SK-N-SH treated with all-trans-retinoic acid at 6 μM for 48 hours (cell line): Measurements from ENCODE around the gene TTC16.

Experiments
- ATAC-seq: fragments of 200-7000 bp; cut with Tn5 transposase; 3 replicates; pipeline ENCODE4 v1.9.1; 2020; ENCODE audit warnings: mild to moderate bottlenecking, moderate library complexity
- ARNTL ChIP-seq: fragments of 450-650 bp; formaldehyde crosslinking; IDR thresholded peaks from 2 replicates; pipeline ENCODE4 v1.5.0; 2020; ENCODE audit warnings: low read depth, mild to moderate bottlenecking, moderate library complexity, borderline replicate concordance
- BACH2 ChIP-seq: fragments of 250-450 bp; sonication (Bioruptor Pico); IDR thresholded peaks from 2 replicates; pipeline ENCODE4 v1.9.0; 2021; ENCODE audit warnings: mild to moderate bottlenecking, borderline replicate concordance
- CSDC2 ChIP-seq: fragments of 250-450 bp; sonication (Bioruptor Pico); IDR thresholded peaks from 2 replicates; pipeline ENCODE4 v1.5.0; 2020; ENCODE audit warnings: mild to moderate bottlenecking, moderate library complexity
- ESRRG ChIP-seq: fragments of 250-450 bp; sonication (Bioruptor Pico); IDR thresholded peaks from 2 replicates; pipeline ENCODE4 v1.6.1; 2021; ENCODE audit warnings: mild to moderate bottlenecking
- GLIS3 ChIP-seq: fragments of 250-450 bp; sonication (Bioruptor Pico); IDR thresholded peaks from 2 replicates; pipeline ENCODE4 v1.5.0; 2020; ENCODE audit warnings: mild to moderate bottlenecking, moderate library complexity
- ISL1 ChIP-seq: fragments of 250-450 bp; sonication (Bioruptor Pico); IDR thresholded peaks from 2 replicates; pipeline ENCODE4 v2.1.2; 2022; ENCODE audit warnings: mild to moderate bottlenecking, moderate library complexity
- OSR1 ChIP-seq: fragments of 250-450 bp; sonication (Bioruptor Pico); IDR thresholded peaks from 2 replicates; pipeline ENCODE4 v1.8.0; 2022; ENCODE audit warnings: moderate library complexity, mild to moderate bottlenecking, inconsistent platforms
- RARB ChIP-seq: fragments of 250-450 bp; sonication (Bioruptor Pico); IDR thresholded peaks from 2 replicates; pipeline ENCODE4 v1.8.0; 2021; ENCODE audit warnings: mild to moderate bottlenecking, moderate library complexity
- SNAI2 ChIP-seq: fragments of 250-450 bp; sonication (Bioruptor Pico); IDR thresholded peaks from 2 replicates; pipeline ENCODE4 v1.5.0; 2020; ENCODE audit warnings: mild to moderate bottlenecking, moderate library complexity
- TOX ChIP-seq: fragments of 250-450 bp; sonication (Bioruptor Pico); IDR thresholded peaks from 2 replicates; pipeline ENCODE4 v1.8.0; 2021; ENCODE audit warnings: mild to moderate bottlenecking, moderate library complexity, borderline replicate concordance
- ZC3H10 ChIP-seq: fragments of 250-450 bp; sonication (Bioruptor Pico); IDR thresholded peaks from 2 replicates; pipeline ENCODE4 v1.5.1; 2021; ENCODE audit warnings: mild to moderate bottlenecking, moderate library complexity
- ZFP3 ChIP-seq: fragments of 250-450 bp; sonication (Bioruptor Pico); IDR thresholded peaks from 2 replicates; pipeline ENCODE4 v1.5.0; 2020; ENCODE audit warnings: mild to moderate bottlenecking, moderate library complexity
- ZFP30 ChIP-seq: fragments of 450-650 bp; formaldehyde crosslinking; IDR thresholded peaks from 2 replicates; pipeline ENCODE4 v1.5.0; 2022; ENCODE audit warnings: mild to moderate bottlenecking, moderate library complexity
- ZNF565 ChIP-seq: fragments of 450-650 bp; formaldehyde crosslinking; conservative IDR thresholded peaks from 2 replicates; pipeline ENCODE4 v1.5.0; 2020; ENCODE audit warnings: low read depth, mild to moderate bottlenecking, moderate library complexity
- ZNF8 ChIP-seq: fragments of 450-650 bp; formaldehyde crosslinking; IDR thresholded peaks from 2 replicates; pipeline ENCODE4 v1.5.0; 2020; ENCODE audit warnings: mild to moderate bottlenecking, moderate library complexity
- TF ChIP-seq, protein P1 (sequence below): fragments of 250-450 bp; sonication (Bioruptor Pico); IDR thresholded peaks from 2 replicates; pipeline ENCODE4 v1.5.0; 2020; ENCODE audit warnings: mild to moderate bottlenecking, moderate library complexity
- TF ChIP-seq, protein P2 (sequence below): fragments of 250-450 bp; sonication (Bioruptor Pico); IDR thresholded peaks from 2 replicates; pipeline ENCODE4 v1.8.0; 2021; ENCODE audit warnings: low read depth, mild to moderate bottlenecking, moderate library complexity, borderline replicate concordance
- TF ChIP-seq, protein P3 (sequence below): fragments of 250-450 bp; sonication (Bioruptor Pico); IDR thresholded peaks from 2 replicates; pipeline ENCODE4 v1.5.1; 2021; ENCODE audit warnings: mild to moderate bottlenecking, moderate library complexity
- TF ChIP-seq, protein P4 (sequence below): fragments of 250-450 bp; sonication (Bioruptor Pico); IDR thresholded peaks from 2 replicates; pipeline ENCODE4 v1.8.0; 2020; ENCODE audit warnings: mild to moderate bottlenecking, moderate library complexity, borderline replicate concordance

The TTC16 gene

DNA sequence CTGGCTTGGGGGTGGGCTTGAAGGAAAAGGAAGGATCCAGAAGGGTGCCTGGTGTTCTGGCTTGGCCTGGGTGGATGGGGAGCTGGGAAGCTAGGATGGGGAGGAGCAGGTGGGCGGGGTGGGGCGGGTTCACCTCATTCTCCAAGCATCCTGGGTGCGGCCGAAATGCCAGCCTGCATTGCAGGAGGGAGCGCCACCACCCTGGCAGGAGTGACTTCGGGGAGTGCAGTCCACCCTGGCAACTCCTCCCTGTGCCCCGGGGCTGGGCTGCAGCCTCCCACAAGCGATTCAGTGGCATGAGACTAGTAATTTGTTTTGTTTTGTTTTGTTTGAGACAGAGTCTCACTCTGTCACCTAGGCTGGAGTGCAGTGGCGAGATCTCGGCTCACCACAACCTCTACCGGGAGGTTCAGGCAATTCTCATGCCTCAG is 5.5 kb downstream of the TTC16 start:
- no peak for TF ChIP-seq BACH2
- TF ChIP-seq ZNF8 (CRISPR knock-in tag), result no peak
- TF ChIP-seq, protein P1, sequence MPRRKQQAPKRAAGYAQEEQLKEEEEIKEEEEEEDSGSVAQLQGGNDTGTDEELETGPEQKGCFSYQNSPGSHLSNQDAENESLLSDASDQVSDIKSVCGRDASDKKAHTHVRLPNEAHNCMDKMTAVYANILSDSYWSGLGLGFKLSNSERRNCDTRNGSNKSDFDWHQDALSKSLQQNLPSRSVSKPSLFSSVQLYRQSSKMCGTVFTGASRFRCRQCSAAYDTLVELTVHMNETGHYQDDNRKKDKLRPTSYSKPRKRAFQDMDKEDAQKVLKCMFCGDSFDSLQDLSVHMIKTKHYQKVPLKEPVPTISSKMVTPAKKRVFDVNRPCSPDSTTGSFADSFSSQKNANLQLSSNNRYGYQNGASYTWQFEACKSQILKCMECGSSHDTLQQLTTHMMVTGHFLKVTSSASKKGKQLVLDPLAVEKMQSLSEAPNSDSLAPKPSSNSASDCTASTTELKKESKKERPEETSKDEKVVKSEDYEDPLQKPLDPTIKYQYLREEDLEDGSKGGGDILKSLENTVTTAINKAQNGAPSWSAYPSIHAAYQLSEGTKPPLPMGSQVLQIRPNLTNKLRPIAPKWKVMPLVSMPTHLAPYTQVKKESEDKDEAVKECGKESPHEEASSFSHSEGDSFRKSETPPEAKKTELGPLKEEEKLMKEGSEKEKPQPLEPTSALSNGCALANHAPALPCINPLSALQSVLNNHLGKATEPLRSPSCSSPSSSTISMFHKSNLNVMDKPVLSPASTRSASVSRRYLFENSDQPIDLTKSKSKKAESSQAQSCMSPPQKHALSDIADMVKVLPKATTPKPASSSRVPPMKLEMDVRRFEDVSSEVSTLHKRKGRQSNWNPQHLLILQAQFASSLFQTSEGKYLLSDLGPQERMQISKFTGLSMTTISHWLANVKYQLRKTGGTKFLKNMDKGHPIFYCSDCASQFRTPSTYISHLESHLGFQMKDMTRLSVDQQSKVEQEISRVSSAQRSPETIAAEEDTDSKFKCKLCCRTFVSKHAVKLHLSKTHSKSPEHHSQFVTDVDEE (CRISPR knock-in tag), result no peak
- no peak for TF ChIP-seq RARB (CRISPR knock-in tag)
- TF ChIP-seq ARNTL (CRISPR knock-in tag), result no peak
- no peak for TF ChIP-seq ESRRG (CRISPR knock-in tag)
- TF ChIP-seq, protein P2, sequence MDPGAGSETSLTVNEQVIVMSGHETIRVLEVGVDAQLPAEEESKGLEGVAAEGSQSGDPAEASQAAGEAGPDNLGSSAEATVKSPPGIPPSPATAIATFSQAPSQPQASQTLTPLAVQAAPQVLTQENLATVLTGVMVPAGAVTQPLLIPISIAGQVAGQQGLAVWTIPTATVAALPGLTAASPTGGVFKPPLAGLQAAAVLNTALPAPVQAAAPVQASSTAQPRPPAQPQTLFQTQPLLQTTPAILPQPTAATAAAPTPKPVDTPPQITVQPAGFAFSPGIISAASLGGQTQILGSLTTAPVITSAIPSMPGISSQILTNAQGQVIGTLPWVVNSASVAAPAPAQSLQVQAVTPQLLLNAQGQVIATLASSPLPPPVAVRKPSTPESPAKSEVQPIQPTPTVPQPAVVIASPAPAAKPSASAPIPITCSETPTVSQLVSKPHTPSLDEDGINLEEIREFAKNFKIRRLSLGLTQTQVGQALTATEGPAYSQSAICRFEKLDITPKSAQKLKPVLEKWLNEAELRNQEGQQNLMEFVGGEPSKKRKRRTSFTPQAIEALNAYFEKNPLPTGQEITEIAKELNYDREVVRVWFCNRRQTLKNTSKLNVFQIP, result no peak
- TF ChIP-seq CSDC2 (CRISPR knock-in tag), result no peak
- TF ChIP-seq OSR1 (CRISPR knock-in tag), result no peak
- TF ChIP-seq TOX, result no peak
- TF ChIP-seq GLIS3 (CRISPR knock-in tag), result no peak
- no peak for TF ChIP-seq ZNF565 (CRISPR knock-in tag)
- TF ChIP-seq ZC3H10, result no peak
- TF ChIP-seq ISL1 (CRISPR knock-in tag), result no peak
- no peak for TF ChIP-seq ZFP3 (CRISPR knock-in tag)
- TF ChIP-seq SNAI2, result no peak
- TF ChIP-seq, protein P3, sequence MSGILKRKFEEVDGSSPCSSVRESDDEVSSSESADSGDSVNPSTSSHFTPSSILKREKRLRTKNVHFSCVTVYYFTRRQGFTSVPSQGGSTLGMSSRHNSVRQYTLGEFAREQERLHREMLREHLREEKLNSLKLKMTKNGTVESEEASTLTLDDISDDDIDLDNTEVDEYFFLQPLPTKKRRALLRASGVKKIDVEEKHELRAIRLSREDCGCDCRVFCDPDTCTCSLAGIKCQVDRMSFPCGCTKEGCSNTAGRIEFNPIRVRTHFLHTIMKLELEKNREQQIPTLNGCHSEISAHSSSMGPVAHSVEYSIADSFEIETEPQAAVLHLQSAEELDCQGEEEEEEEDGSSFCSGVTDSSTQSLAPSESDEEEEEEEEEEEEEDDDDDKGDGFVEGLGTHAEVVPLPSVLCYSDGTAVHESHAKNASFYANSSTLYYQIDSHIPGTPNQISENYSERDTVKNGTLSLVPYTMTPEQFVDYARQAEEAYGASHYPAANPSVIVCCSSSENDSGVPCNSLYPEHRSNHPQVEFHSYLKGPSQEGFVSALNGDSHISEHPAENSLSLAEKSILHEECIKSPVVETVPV (CRISPR knock-in tag), result no peak
- TF ChIP-seq ZFP30, result no peak
- no peak for ATAC-seq

DNA sequence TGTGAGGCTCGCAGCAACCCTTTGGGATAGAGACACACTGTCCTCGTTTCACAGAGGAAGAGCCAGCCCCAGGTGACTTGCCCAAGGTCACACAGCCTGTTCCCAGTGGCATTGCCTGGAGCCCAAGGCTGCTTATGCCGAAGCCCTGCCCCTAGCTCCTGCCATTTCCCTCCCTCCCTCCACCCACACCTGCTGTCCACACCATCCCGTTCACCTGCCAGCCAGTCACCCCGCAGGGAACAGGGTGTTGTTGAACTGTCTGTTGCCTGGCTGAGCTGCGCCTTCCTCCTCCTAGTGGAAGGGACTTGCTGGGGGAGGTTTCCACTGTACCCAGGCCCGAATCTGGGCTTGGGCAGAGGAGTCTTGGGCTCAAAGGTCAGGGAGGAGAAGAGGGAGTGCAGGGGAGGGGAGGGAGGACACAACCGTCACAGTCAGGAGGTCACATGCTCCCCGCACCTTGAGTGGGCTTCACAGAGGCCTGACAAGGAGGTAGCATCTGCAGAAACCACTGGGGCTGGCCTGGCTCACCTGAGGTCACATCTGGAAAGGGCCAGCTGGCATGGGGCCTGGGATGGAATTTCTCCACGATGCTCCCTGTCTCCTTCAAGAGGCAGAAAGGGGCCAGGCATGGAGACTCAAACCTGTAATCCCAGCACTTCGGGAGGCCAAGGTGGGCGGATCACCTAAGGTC is 6.3 kb downstream of the TTC16 start:
- ATAC-seq, result no peak
- TF ChIP-seq ISL1 (CRISPR knock-in tag), result no peak
- TF ChIP-seq BACH2, result no peak

DNA sequence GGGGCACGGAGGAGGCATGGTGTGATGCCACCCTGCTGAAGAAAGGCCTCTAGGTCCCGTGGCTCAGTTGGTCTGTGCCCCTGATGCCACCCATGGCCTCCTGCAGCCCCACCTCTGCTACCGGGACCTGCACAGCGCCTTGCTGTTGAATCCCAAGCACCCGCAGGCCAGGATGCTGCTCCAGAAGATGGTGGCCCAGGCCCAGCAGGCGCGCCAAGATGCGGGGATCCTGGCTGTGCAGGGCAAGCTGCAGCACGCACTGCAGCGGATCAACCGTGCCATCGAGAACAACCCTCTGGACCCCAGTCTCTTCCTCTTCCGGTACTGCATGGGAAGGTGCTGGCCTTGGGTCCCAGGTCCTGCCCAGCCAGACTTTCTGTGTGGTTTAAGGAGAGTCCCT is 7.1 kb downstream of the TTC16 start:
- TF ChIP-seq ZFP30 (no peak), ZFP3 (CRISPR knock-in tag) (no peak), ZC3H10 (no peak), GLIS3 (CRISPR knock-in tag) (no peak)
- TF ChIP-seq, protein P1 (CRISPR knock-in tag), result no peak
- ATAC-seq, result peak; percentile 9; the same call in 1 of the 3 replicates

DNA sequence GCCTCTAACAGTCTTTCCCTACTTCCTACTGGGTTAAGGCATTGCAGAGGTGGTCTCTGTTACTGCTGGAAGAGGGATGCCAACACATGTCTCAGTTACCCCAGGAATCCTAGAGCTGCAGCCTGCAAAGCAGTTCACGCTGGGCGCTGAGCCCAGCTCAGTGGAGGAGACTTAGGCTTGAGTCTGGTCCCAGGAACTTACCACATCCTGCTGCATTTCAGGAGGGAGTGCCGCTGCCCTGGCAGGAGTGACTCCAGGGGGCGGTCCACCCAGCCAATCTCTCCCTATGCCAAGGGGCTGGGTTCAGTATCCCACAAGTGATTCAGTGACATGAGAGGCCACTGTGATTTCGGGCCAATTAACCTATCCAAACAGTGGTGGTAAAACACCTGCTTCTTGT is 7.6 kb downstream of the TTC16 start:
- ATAC-seq, result peak; percentile 79

More for the DNA sequence above, 7.6 kb downstream of the TTC16 start:
- TF ChIP-seq ZC3H10 (no peak), ISL1 (CRISPR knock-in tag) (no peak), ZFP30 (no peak), BACH2 (no peak)
- TF ChIP-seq, protein P4, sequence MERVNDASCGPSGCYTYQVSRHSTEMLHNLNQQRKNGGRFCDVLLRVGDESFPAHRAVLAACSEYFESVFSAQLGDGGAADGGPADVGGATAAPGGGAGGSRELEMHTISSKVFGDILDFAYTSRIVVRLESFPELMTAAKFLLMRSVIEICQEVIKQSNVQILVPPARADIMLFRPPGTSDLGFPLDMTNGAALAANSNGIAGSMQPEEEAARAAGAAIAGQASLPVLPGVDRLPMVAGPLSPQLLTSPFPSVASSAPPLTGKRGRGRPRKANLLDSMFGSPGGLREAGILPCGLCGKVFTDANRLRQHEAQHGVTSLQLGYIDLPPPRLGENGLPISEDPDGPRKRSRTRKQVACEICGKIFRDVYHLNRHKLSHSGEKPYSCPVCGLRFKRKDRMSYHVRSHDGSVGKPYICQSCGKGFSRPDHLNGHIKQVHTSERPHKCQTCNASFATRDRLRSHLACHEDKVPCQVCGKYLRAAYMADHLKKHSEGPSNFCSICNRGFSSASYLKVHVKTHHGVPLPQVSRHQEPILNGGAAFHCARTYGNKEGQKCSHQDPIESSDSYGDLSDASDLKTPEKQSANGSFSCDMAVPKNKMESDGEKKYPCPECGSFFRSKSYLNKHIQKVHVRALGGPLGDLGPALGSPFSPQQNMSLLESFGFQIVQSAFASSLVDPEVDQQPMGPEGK (CRISPR knock-in tag), result no peak
